GM20000 (cell line): Measurements from ENCODE around the gene CKB.

ENCODE experiments used
- DNase-seq: peaks from one replicate; pipeline ENCODE4 v3.0.0; 2012; ENCODE audit warnings: low spot score
- CTCF ChIP-seq: IDR thresholded peaks from 2 replicates; pipeline ENCODE4 v1.5.1; 2012; ENCODE audit warnings: mild to moderate bottlenecking, control low read depth; ENCODE audit errors: extremely low read depth, missing control alignments

Gene CKB

GRCh38 chr14:103504991-103505565 lies 17.6 kb downstream of the CKB start:
- no peak for TF ChIP-seq CTCF
- DNase-seq, result no peak

- DNase-seq, result peak; percentile 3
These were observed 19.3 kb downstream of the CKB start for GRCh38 chr14:103503296-103503695.

GRCh38 chr14:103502877-103503276 lies 19.8 kb downstream of the CKB start:
- DNase-seq, result no peak
- no peak for TF ChIP-seq CTCF

More at GRCh38 chr14:103503296-103503695, 19.3 kb downstream of the CKB start:
- TF ChIP-seq CTCF, result no peak

- no peak for DNase-seq
These were observed 20.5 kb downstream of the CKB start for GRCh38 chr14:103501921-103502669.

GRCh38 chr14:103501041-103501870 lies 21.4 kb downstream of the CKB start:
- no peak for TF ChIP-seq CTCF
- DNase-seq, result peak; percentile 2

More at GRCh38 chr14:103501921-103502669, 20.5 kb downstream of the CKB start:
- TF ChIP-seq CTCF, result no peak

GRCh38 chr14:103500148-103500990 lies 22.3 kb downstream of the CKB start:
- DNase-seq, result peak; percentile 71

More at GRCh38 chr14:103500148-103500990, 22.3 kb downstream of the CKB start:
- TF ChIP-seq CTCF, result peak; percentile 92
